HG02588 (cell line): Measurements from ENCODE around the gene CYP11A1.
"Not testable (repeated sequence)": the region's sequence is repeated elsewhere in the genome, so short reads cannot be mapped to it uniquely, and the experiment has no call there.

Experiments used
- ATAC-seq: cut with Tn5 transposase; IDR thresholded peaks from one replicate; pipeline ENCODE4 v1.9.1; 2021; ENCODE audit warnings: mild to moderate bottlenecking, moderate library complexity; ENCODE audit not compliant: unreplicated experiment

Gene CYP11A1

GRCh38 chr15:74376226-74376625 lies 8.8 kb upstream of the CYP11A1 start:
- no peak for ATAC-seq

GRCh38 chr15:74375303-74375693 lies 7.9 kb upstream of the CYP11A1 start:
- ATAC-seq, result no peak

GRCh38 chr15:74374648-74375302 lies 7.3 kb upstream of the CYP11A1 start:
- ATAC-seq, result no peak

GRCh38 chr15:74373731-74374647 lies 6.5 kb upstream of the CYP11A1 start:
- ATAC-seq, result peak; percentile 70

GRCh38 chr15:74373056-74373650 lies 5.7 kb upstream of the CYP11A1 start:
- ATAC-seq, result no peak

GRCh38 chr15:74370471-74370870 lies 3.0 kb upstream of the CYP11A1 start:
- no peak for ATAC-seq

- ATAC-seq, result no peak
Measured at GRCh38 chr15:74369756-74370155, 2.3 kb upstream of the CYP11A1 start.

- ATAC-seq, result no peak
Measured at GRCh38 chr15:74369084-74369745, 1.8 kb upstream of the CYP11A1 start.

GRCh38 chr15:74368121-74368520 lies 675 bp upstream of the CYP11A1 start:
- no peak for ATAC-seq

GRCh38 chr15:74365598-74366445 lies 1.6 kb downstream of the CYP11A1 start:
- no peak for ATAC-seq

- ATAC-seq, result no peak
Measured at GRCh38 chr15:74364936-74365597, 2.4 kb downstream of the CYP11A1 start.

- no peak for ATAC-seq
Measured at GRCh38 chr15:74362482-74362881, 5.0 kb downstream of the CYP11A1 start.

GRCh38 chr15:74360855-74361254 lies 6.6 kb downstream of the CYP11A1 start:
- ATAC-seq, result not testable (repeated sequence)

- ATAC-seq, result not testable (repeated sequence)
Measured at GRCh38 chr15:74359376-74359775, 8.1 kb downstream of the CYP11A1 start.

- not testable (repeated sequence) for ATAC-seq
Measured at GRCh38 chr15:74357514-74357913, 9.9 kb downstream of the CYP11A1 start.

- ATAC-seq, result not testable (repeated sequence)
Measured at GRCh38 chr15:74356050-74356449, 11.4 kb downstream of the CYP11A1 start.

GRCh38 chr15:74353992-74354391 lies 13.5 kb downstream of the CYP11A1 start:
- ATAC-seq, result not testable (repeated sequence)

GRCh38 chr15:74352393-74352910 lies 15.0 kb downstream of the CYP11A1 start:
- ATAC-seq, result no peak

- no peak for ATAC-seq
Measured at GRCh38 chr15:74351670-74352069, 15.8 kb downstream of the CYP11A1 start.
